Islet precursor cell (in vitro differentiated cells): ENCODE results near the gene SEPTIN10.
"Not testable (repeated sequence)": the region's sequence is repeated elsewhere in the genome, so short reads cannot be mapped to it uniquely, and the experiment has no call there.

Experiments used
- DNase-seq: peaks from one replicate; pipeline ENCODE4 v3.0.0-alpha.2; 2018

Gene SEPTIN10

GRCh38 chr2:109597283-109597682 lies 16.5 kb downstream of the SEPTIN10 start:
- DNase-seq, result no peak

- DNase-seq, result peak; percentile 83
Observed at GRCh38 chr2:109595644-109596043, 18.1 kb downstream of the SEPTIN10 start.

- no peak for DNase-seq
Observed at GRCh38 chr2:109594246-109594885, 19.4 kb downstream of the SEPTIN10 start.

- no peak for DNase-seq
Observed at GRCh38 chr2:109592905-109593304, 20.9 kb downstream of the SEPTIN10 start.

GRCh38 chr2:109591206-109591605 lies 22.6 kb downstream of the SEPTIN10 start:
- no peak for DNase-seq

GRCh38 chr2:109586687-109587086 lies 27.1 kb downstream of the SEPTIN10 start:
- DNase-seq, result no peak

- DNase-seq, result no peak
Observed at GRCh38 chr2:109582928-109583895, 30.6 kb downstream of the SEPTIN10 start.

GRCh38 chr2:109577630-109578029 lies 36.1 kb downstream of the SEPTIN10 start:
- DNase-seq, result not testable (repeated sequence)

- DNase-seq, result no peak
Observed at GRCh38 chr2:109575373-109575772, 38.4 kb downstream of the SEPTIN10 start.

- DNase-seq, result no peak
Observed at GRCh38 chr2:109563980-109564550, 49.7 kb downstream of the SEPTIN10 start.

- DNase-seq, result no peak
Observed at GRCh38 chr2:109563288-109563687, 50.5 kb downstream of the SEPTIN10 start.

- DNase-seq, result no peak
Observed at GRCh38 chr2:109562421-109562820, 51.3 kb downstream of the SEPTIN10 start.

GRCh38 chr2:109560265-109560664 lies 53.5 kb downstream of the SEPTIN10 start:
- DNase-seq, result no peak

- no peak for DNase-seq
Observed at GRCh38 chr2:109558076-109558882, 55.5 kb downstream of the SEPTIN10 start.

GRCh38 chr2:109557309-109557708 lies 56.5 kb downstream of the SEPTIN10 start:
- no peak for DNase-seq

- no peak for DNase-seq
Observed at GRCh38 chr2:109555346-109555900, 58.3 kb downstream of the SEPTIN10 start.

GRCh38 chr2:109554758-109555157 lies 59.0 kb downstream of the SEPTIN10 start:
- DNase-seq, result no peak

GRCh38 chr2:109549016-109549590 lies 64.7 kb downstream of the SEPTIN10 start:
- DNase-seq, result no peak

- no peak for DNase-seq
Observed at GRCh38 chr2:109547280-109547679, 66.5 kb downstream of the SEPTIN10 start.

GRCh38 chr2:109545828-109546713 lies 67.7 kb downstream of the SEPTIN10 start:
- peak; percentile 80 for DNase-seq

GRCh38 chr2:109542384-109542783 lies 71.4 kb downstream of the SEPTIN10 start:
- DNase-seq, result no peak
